ENCODE data around the gene ZNF827.

The ZNF827 gene

GRCh38 chr4:145760961-145761929 is 177.4 kb downstream of the ZNF827 start:
- CTCF ChIA-PET: no interaction called here
- Histone ChIP-seq H3K27ac (ENCODE audit: extremely low read depth, low read depth, low read length) (no peak overlapping the region), H3K36me3 (ENCODE audit: control insufficient read depth in 2 of 2, insufficient read depth in 1 of 2, low read length in 2 of 2) (peaks cover 0 to 44% of the 10 kb centered on the region in 2 experiments; a peak in 1 of 3 replicates), H3K4me1 (ENCODE audit: control insufficient read depth, insufficient read depth, low read length) (no peaks in the 10 kb centered on the region), H3K4me3 (ENCODE audit: low read depth, low read length) (no peak overlapping the region), H3K9me3 (ENCODE audit: control insufficient read depth, insufficient read depth, low read depth, low read length) (no peaks in the 10 kb centered on the region)
- POLR2A ChIA-PET: no interaction called here
- no peak for TF ChIP-seq SALL2 (tag by site-specific recombination; IDR thresholded peaks at IDR 0.05; ENCODE audit: borderline replicate concordance)
- TF ChIP-seq BCL6B (tag by site-specific recombination; IDR thresholded peaks at IDR 0.05): no peak
- TF ChIP-seq ZNF843 (tag by site-specific recombination; IDR thresholded peaks at IDR 0.05): no peak
- TF ChIP-seq ZNF585B (tag by site-specific recombination; IDR thresholded peaks at IDR 0.05): no peak
- no peak for TF ChIP-seq ZNF837 (tag by site-specific recombination; IDR thresholded peaks at IDR 0.05)
- TF ChIP-seq PRDM2 (tag by site-specific recombination; IDR thresholded peaks at IDR 0.05; ENCODE audit: borderline replicate concordance): no peak
- TF ChIP-seq ZBTB48 (tag by site-specific recombination; IDR thresholded peaks at IDR 0.05): no peak
- TF ChIP-seq ELK4 (IDR thresholded peaks at IDR 0.05; ENCODE audit: borderline replicate concordance, low read depth, low read length): no peak

- POLR2A ChIA-PET: no interaction called here
- H3K4me1 ChIP-seq (ENCODE audit: control insufficient read depth, insufficient read depth, low read length): no peaks in the 10 kb centered on the region
- H3K9me3 ChIP-seq (ENCODE audit: control insufficient read depth, insufficient read depth, low read depth, low read length): no peaks in the 10 kb centered on the region
- peaks cover 0 to 39% of the 10 kb centered on the region in 2 experiments; a peak in 1 of 3 replicates for H3K36me3 ChIP-seq (ENCODE audit: control insufficient read depth in 2 of 2, insufficient read depth in 1 of 2, low read length in 2 of 2)
- H3K4me3 ChIP-seq (ENCODE audit: low read depth, low read length): no peak overlapping the region
- CTCF ChIA-PET: no interaction called here
- TF ChIP-seq AEBP2 (tag by site-specific recombination; IDR thresholded peaks at IDR 0.05; ENCODE audit: borderline replicate concordance) (no peak), SALL2 (tag by site-specific recombination; IDR thresholded peaks at IDR 0.05; ENCODE audit: borderline replicate concordance) (no peak), MZF1 (tag by site-specific recombination; IDR thresholded peaks at IDR 0.05; ENCODE audit: borderline replicate concordance) (no peak), ZSCAN23 (tag by site-specific recombination; IDR thresholded peaks at IDR 0.05) (no peak), ZNF571 (tag by site-specific recombination; IDR thresholded peaks at IDR 0.05) (no peak), ZNF341 (tag by site-specific recombination; IDR thresholded peaks at IDR 0.05; ENCODE audit: low read depth) (no peak), ZNF555 (tag by site-specific recombination; conservative IDR thresholded peaks at IDR 0.05) (no peak), ZNF704 (tag by site-specific recombination; IDR thresholded peaks at IDR 0.05) (no peak), ZNF449 (tag by site-specific recombination; IDR thresholded peaks at IDR 0.05) (no peak), ZNF169 (tag by site-specific recombination; IDR thresholded peaks at IDR 0.05) (no peak), ZNF211 (tag by site-specific recombination; IDR thresholded peaks at IDR 0.05; ENCODE audit: low read depth) (no peak), ZNF624 (tag by site-specific recombination; IDR thresholded peaks at IDR 0.05) (no peak), ZBTB17 (tag by site-specific recombination; IDR thresholded peaks at IDR 0.05) (no peak)
- H3K27ac ChIP-seq (ENCODE audit: extremely low read depth, low read depth, low read length): no peak overlapping the region
These were observed 178.4 kb downstream of the ZNF827 start for GRCh38 chr4:145760176-145760575.

Data from HEK293 (cell line).